PC-9 (cell line): Measurements from ENCODE around the gene ZNF648.

Experiments
- EZH2 ChIP-seq: fragments of 200-600 bp; sonication (generic); IDR thresholded peaks from 2 replicates; pipeline ENCODE4 v1.8.0; 2017; ENCODE audit warnings: antibody characterized with exemption, low read depth
- TF ChIP-seq, protein P1 (sequence below): fragments of 200-600 bp; sonication (generic); conservative IDR thresholded peaks from 2 replicates; pipeline ENCODE4 v1.6.1; 2017; ENCODE audit warnings: mixed run types, antibody characterized with exemption, mild to moderate bottlenecking, moderate library complexity

GRCh38 chr1:182086136-182086535, 24.6 kb upstream of the ZNF648 start:
- TF ChIP-seq, protein P1, sequence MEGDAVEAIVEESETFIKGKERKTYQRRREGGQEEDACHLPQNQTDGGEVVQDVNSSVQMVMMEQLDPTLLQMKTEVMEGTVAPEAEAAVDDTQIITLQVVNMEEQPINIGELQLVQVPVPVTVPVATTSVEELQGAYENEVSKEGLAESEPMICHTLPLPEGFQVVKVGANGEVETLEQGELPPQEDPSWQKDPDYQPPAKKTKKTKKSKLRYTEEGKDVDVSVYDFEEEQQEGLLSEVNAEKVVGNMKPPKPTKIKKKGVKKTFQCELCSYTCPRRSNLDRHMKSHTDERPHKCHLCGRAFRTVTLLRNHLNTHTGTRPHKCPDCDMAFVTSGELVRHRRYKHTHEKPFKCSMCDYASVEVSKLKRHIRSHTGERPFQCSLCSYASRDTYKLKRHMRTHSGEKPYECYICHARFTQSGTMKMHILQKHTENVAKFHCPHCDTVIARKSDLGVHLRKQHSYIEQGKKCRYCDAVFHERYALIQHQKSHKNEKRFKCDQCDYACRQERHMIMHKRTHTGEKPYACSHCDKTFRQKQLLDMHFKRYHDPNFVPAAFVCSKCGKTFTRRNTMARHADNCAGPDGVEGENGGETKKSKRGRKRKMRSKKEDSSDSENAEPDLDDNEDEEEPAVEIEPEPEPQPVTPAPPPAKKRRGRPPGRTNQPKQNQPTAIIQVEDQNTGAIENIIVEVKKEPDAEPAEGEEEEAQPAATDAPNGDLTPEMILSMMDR: no peak
- no peak for TF ChIP-seq EZH2
